ENCODE data around the gene C1orf35.

Gene C1orf35

DNA sequence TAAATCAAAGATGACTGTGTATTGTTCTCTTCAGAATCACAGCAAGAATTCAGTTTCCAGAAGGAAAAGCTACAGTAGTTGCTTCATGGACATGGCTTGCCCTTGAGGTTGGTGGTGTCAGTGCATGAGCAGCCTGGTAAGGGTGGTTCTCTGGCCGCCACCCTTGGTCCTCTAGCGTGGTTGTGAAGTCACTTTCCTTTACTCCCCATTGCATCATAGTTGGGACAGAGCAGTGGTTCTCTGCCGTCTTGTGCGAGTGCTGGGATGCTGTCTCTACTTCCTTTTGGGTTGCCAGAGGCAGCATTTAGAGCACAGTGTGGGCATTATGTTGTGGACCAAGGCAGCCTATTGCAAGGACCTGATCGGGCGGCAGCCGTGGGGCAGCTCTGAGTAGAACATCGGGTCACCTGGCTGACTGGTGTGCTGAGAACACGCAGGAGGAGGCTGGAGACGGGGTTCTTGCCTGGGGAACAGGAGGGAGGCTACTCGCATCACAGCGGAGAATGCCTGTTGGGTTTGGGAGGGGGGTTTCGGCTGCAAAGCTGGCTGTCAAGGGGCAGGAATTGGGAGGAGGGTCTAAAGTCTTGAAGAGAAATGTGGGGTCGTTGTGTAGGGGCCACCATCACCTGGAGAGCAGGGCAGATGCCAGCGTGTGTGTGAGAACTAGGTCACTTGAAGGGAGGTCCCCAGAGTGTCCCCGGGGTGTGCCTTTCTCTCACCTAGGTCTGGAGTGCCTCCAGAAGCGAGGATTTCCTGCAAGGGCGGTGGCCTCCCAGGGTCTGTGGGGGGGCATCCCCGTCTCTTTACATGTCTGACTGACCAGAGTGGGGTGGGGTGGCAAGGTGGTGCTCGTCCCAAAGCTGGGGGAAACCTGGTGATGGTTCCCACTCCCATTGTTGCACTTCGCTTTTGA lies 14.3 kb downstream of the C1orf35 start:
- Mint-ChIP-seq H3K4me1 (peaks cover 75% of the 10 kb centered on the region), H3K9me3 (no peaks in the 10 kb centered on the region), H3K36me3 (peaks cover 5% of the 10 kb centered on the region), H3K27me3 (no peaks in the 10 kb centered on the region), H3K27ac (peak overlapping the region; percentile 65), H3K4me3 (peak overlapping the region; percentile 65)
- DNase-seq (ENCODE audit: low spot score in 2 of 2), result no peak
- ATAC-seq (ENCODE audit: low read depth), result no peak

DNA sequence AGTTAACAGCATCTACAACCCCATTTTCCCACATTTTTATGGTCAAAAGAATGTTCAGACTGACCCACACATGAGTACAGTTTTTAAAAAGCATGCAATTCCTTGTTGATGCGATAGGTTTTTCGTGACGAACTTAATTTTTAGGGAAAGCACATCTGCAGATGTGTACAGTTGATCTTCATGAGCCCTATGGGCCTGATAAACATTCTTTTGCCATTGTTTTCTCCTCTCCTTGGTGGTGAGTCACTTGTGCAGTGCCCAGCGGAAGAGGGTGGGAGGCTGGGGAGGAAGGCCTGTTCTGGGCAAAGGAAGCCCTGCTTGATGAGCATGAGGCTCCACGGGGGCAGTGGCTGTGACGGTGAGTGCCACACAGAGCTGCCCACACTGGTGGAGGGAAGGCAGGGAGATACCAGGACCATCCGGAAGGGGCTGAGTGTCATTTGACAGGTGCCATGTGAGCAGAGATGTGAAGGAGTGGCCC lies 15.3 kb downstream of the C1orf35 start:
- peaks cover 81% of the 10 kb centered on the region for H3K4me1 Mint-ChIP-seq
- peaks cover 5% of the 10 kb centered on the region for H3K36me3 Mint-ChIP-seq
- DNase-seq (ENCODE audit: low spot score in 2 of 2) (no peak), ATAC-seq (ENCODE audit: low read depth) (no peak)
- no peaks in the 10 kb centered on the region for H3K9me3 Mint-ChIP-seq
- peak overlapping the region; percentile 79 for H3K27ac Mint-ChIP-seq
- no peaks in the 10 kb centered on the region for H3K27me3 Mint-ChIP-seq
- H3K4me3 Mint-ChIP-seq, result peak overlapping the region; percentile 56

DNA sequence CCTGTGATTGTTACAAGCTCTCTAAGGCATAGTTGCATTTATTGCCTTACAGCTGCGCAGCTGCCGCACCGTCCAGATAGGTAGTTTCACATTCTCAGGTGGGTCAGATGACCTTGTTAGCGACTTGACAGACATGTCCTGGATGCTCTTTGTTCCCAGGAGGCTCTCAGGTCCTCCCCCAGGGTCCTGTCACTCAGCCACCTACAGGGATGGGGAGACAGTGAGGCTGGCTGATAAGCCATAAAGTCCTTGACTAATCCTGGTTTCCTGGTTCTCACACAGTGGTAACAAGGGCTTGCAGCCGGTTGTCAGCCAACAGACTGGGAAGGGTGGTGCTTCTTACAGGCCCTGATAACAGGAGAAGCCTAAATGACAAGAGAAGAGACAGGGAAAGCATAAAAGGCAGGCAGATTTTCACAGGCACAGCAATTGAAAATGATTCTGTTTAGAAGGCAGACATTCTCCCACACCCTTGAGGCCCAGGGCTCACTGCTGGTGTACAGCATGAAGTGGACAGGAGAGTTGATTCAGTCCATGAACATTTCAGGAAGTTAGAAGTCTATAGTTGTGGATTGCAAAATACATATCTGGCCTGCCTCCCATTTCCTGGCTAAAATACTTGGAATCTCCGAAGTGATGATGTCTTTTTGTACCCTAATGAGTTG lies 17.7 kb downstream of the C1orf35 start:
- ATAC-seq (ENCODE audit: low read depth) (no peak), DNase-seq (ENCODE audit: low spot score in 2 of 2) (no peak)
- Mint-ChIP-seq H3K36me3 (peaks cover 5% of the 10 kb centered on the region), H3K27me3 (no peaks in the 10 kb centered on the region), H3K9me3 (no peaks in the 10 kb centered on the region), H3K4me3 (peak overlapping the region; percentile 91), H3K4me1 (peaks cover 67% of the 10 kb centered on the region), H3K27ac (peak overlapping the region; percentile 22)

GRCh38 chr1:228084797-228085196 lies 18.3 kb downstream of the C1orf35 start:
- peak overlapping the region; percentile 92 for H3K27ac Mint-ChIP-seq
- peak overlapping the region; percentile 91 for H3K4me3 Mint-ChIP-seq
- peaks cover 61% of the 10 kb centered on the region for H3K4me1 Mint-ChIP-seq
- DNase-seq (ENCODE audit: low spot score in 2 of 2) (no peak), ATAC-seq (ENCODE audit: low read depth) (no peak)
- H3K36me3 Mint-ChIP-seq, result peaks cover 5% of the 10 kb centered on the region
- H3K27me3 Mint-ChIP-seq, result no peaks in the 10 kb centered on the region
- H3K9me3 Mint-ChIP-seq, result no peaks in the 10 kb centered on the region

- Mint-ChIP-seq H3K4me3 (peak overlapping the region; percentile 91), H3K27ac (peak overlapping the region; percentile 92), H3K36me3 (peaks cover 5% of the 10 kb centered on the region), H3K27me3 (no peaks in the 10 kb centered on the region), H3K9me3 (no peaks in the 10 kb centered on the region), H3K4me1 (peaks cover 57% of the 10 kb centered on the region)
- ATAC-seq (ENCODE audit: low read depth), result no peak
- DNase-seq (ENCODE audit: low spot score in 2 of 2), result no peak
Observed at GRCh38 chr1:228084325-228084724, 18.8 kb downstream of the C1orf35 start.

DNA sequence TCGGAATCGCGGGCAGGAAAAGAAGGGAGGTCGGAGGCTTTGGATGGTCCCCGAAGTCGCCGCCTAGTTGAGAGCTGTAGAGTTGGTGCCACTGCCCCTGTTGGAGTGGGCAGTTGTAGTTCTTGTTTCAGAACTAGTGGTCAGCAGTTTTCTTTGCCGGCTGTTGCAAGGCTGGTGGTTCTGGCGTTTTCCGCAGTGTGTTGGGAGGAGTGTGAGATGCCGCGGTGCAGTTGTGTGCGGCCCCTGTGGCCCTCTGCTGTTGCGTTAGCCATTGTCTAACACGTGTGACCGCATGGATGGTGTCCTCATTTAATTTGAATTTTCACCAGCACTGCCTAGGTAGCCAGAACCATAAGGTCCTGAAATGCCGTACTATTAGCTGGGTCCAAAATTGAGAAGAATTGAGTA lies 19.2 kb downstream of the C1orf35 start:
- Mint-ChIP-seq H3K4me3 (peak overlapping the region; percentile 91), H3K36me3 (peaks cover 5% of the 10 kb centered on the region), H3K27me3 (no peaks in the 10 kb centered on the region), H3K9me3 (no peaks in the 10 kb centered on the region), H3K27ac (peak overlapping the region; percentile 92), H3K4me1 (peaks cover 54% of the 10 kb centered on the region)
- DNase-seq (ENCODE audit: low spot score in 2 of 2) (no peak), ATAC-seq (ENCODE audit: low read depth) (no peak)

DNA sequence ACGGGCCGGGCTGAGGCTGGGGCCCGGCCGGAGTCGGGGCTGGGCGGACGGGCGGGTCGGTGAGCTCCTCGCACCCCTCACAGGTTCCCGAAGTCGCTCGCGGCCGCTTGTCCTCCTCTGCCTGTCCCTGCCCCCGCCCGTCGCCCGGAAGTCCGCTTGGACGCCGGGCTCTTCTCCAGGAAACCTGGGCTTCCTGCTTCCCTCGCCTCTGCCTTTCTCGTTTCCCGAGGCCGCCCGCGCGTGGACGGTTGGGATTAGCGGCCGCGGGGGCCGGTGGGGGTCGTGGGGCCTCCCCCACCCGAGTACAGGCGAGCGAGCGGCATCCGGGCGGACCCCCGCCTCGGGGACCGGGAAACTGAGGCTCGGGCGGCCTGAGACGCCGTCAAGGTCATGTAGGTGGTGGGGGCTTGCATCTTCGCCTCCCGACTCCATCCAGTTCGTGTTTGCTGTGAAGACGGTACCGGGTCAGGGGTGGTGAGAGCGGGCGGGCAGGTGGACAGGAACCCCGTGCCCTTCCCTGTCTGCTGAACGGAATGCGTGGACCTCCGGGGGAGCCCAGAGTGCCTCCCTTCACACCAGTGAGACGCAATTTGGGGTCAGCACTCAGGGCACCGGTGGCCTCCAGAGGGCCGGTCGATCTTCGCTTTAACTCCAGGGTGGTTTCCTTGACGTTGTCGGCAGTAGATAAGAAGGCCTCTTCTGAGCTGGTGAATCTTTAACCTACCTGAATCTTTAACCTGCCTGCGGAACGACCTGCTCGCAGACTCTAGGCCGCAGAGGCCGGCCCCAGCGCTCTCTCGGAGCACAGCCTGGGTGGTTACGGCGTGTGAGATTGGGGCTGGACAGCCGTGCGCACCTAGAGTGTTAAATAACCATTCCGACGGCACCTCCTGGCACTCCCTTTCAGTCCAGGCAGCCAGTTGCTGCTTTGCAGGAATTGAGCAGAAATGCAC lies 19.9 kb downstream of the C1orf35 start:
- DNase-seq (ENCODE audit: low spot score in 2 of 2), result no peak
- Mint-ChIP-seq H3K4me1 (peaks cover 51% of the 10 kb centered on the region), H3K4me3 (peak overlapping the region; percentile 91), H3K27ac (peak overlapping the region; percentile 92), H3K27me3 (no peaks in the 10 kb centered on the region), H3K9me3 (no peaks in the 10 kb centered on the region), H3K36me3 (peaks cover 5% of the 10 kb centered on the region)
- peak; percentile 16 for ATAC-seq (ENCODE audit: low read depth)

DNA sequence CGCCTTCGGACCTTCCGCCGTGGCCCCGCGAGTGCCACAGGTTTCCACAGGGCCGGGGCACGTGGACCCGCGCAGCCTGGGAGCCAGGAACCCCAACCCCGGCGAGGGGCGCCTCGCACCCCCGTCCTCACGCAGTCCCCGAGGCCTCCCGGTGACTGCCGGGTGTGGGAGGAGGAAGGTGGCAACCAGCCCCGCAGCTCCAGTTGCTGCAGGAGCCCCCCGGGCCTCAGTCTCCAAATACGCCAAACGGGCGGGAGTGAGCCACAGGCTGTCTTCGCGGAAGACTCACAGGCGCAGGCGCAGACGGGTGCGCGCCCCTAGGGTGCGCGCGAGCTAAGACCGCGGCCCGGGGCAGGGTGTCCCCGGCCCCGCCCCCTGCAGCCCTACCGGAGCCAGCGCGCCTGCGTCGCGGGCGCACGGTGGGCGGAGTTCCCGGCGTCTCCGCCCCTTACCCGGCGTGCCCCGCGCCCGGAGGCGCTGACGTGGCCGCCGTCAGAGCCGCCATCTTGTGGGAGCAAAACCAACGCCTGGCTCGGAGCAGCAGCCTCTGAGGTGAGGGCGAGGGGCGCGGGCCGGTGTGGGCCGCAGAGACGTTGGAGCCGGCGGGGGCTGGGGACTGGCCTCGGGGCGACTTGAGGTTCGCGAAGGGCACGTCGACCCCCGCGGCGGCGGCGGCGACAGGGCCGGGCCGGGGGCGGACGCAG lies 20.8 kb downstream of the C1orf35 start, which contains the start of gene ARF1:
ARF1 (plus strand) TSS at position 495 of the 704 bp plus-strand sequence. CDS start 14,407 bp downstream, outside the sequence.
- Mint-ChIP-seq H3K36me3 (peaks cover 2% of the 10 kb centered on the region), H3K27me3 (no peaks in the 10 kb centered on the region), H3K4me3 (peak within 1 kb of the TSS; percentile 91), H3K27ac (peak within 1 kb of the TSS; percentile 92), H3K4me1 (peaks cover 42% of the 10 kb centered on the region), H3K9me3 (no peaks in the 10 kb centered on the region)
- peak; percentile 97 to 98 for DNase-seq (ENCODE audit: low spot score in 2 of 2)
- ATAC-seq (ENCODE audit: low read depth), result peak; percentile 86

DNA sequence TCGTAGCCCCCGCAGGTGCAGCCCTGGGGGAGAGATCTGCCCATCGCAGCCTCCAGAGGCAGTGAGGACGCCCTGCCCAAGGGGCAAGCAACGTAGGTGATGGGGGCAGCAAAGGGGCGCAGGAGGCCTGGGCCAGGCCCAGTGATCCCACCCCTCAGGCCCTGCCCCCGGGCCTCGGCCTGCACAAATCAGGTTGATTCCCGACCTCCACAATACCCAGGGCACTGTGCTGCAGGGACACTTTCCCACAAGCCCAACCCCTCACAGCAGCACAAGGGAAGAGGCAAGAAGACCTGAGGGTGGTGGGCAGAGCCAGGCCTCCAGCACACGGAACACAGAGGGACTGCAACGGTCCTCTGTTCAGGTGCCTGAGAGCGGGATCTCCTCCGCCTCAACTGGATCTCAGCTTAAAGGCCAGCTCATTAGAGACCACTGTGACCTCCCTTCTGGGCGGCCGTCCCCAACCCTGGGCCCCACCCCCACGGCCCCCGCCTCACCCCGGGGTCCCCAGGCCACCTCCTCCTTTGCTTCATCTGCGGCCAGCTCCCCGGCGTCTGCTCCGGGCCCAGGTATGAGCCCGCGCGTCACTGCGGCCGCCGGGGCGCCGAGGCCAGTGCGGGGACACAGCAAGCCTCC lies 21.4 kb downstream of the C1orf35 start:
- Mint-ChIP-seq H3K27me3 (no peaks in the 10 kb centered on the region), H3K4me3 (peak overlapping the region; percentile 88), H3K4me1 (peaks cover 42% of the 10 kb centered on the region), H3K27ac (peak overlapping the region; percentile 92), H3K9me3 (no peaks in the 10 kb centered on the region), H3K36me3 (peaks cover 2% of the 10 kb centered on the region)
- ATAC-seq (ENCODE audit: low read depth) (no peak), DNase-seq (ENCODE audit: low spot score in 2 of 2) (peak in 1 of 2 donors; percentile 41)

GRCh38 chr1:228081144-228081543 lies 22.0 kb downstream of the C1orf35 start:
- no peaks in the 10 kb centered on the region for H3K9me3 Mint-ChIP-seq
- peak overlapping the region; percentile 88 for H3K4me3 Mint-ChIP-seq
- DNase-seq (ENCODE audit: low spot score in 2 of 2), result no peak
- peak overlapping the region; percentile 92 for H3K27ac Mint-ChIP-seq
- no peaks in the 10 kb centered on the region for H3K27me3 Mint-ChIP-seq
- peaks cover 2% of the 10 kb centered on the region for H3K36me3 Mint-ChIP-seq
- ATAC-seq (ENCODE audit: low read depth), result no peak
- peaks cover 40% of the 10 kb centered on the region for H3K4me1 Mint-ChIP-seq

GRCh38 chr1:228079601-228080263 lies 23.4 kb downstream of the C1orf35 start:
- Mint-ChIP-seq H3K9me3 (no peaks in the 10 kb centered on the region), H3K4me3 (no peak overlapping the region)

DNA sequence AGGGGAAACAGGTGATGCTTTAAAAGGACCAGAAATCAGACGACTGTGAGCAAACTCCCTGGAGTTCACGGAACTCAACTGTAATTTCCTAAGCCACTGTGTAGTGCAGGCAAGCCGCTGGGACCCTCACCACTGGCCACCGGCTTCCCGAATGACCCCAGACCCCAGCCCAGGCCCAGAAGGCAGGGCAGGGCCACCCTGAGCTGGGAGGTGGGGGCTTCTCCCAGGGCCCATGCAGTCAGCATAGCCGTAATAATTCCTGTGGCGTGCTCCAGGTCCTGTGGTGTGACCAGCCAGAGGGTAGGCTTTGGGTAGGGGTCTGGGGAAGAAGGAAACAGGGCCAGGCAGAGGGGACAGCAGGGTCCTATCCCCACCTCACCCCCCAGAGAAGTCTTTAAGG lies 24.1 kb downstream of the C1orf35 start:
- no peaks in the 10 kb centered on the region for H3K27me3 Mint-ChIP-seq

More at GRCh38 chr1:228079601-228080263, 23.4 kb downstream of the C1orf35 start:
- Mint-ChIP-seq H3K4me1 (peaks cover 27% of the 10 kb centered on the region), H3K36me3 (no peaks in the 10 kb centered on the region), H3K27ac (no peak overlapping the region), H3K27me3 (no peaks in the 10 kb centered on the region)
- DNase-seq (ENCODE audit: low spot score in 2 of 2) (no peak), ATAC-seq (ENCODE audit: low read depth) (no peak)

More for the DNA sequence above, 24.1 kb downstream of the C1orf35 start:
- H3K4me1 Mint-ChIP-seq, result peaks cover 25% of the 10 kb centered on the region
- no peak overlapping the region for H3K27ac Mint-ChIP-seq
- H3K4me3 Mint-ChIP-seq, result no peak overlapping the region
- no peaks in the 10 kb centered on the region for H3K9me3 Mint-ChIP-seq
- H3K36me3 Mint-ChIP-seq, result no peaks in the 10 kb centered on the region
- DNase-seq (ENCODE audit: low spot score in 2 of 2), result no peak
- ATAC-seq (ENCODE audit: low read depth), result no peak

Data from memory B cell (primary cell).